CD8-positive, alpha-beta memory T cell (primary cell): ENCODE measurements around the gene LRP8. TPM values are rescaled to one million over a fixed set of nuclear protein-coding genes. Genes with fewer than 3 reads are reported as not detected.
A peak's percentile ranks its signal among the peaks of the same experiment; 100 is the strongest.

Experiments used
- CTCF ChIA-PET: fragments of 350-600 bp; sonication (Branson Sonifier 250); formaldehyde crosslinking; loops from one replicate; lab custom pipeline; 2021; ENCODE audit warnings: antibody characterized with exemption; lab: Charles Lee
- POLR2A ChIA-PET: fragments of 350-600 bp; sonication (Branson Sonifier 250); formaldehyde crosslinking; loops from one replicate; lab custom pipeline; 2021; ENCODE audit warnings: antibody characterized with exemption; lab: Charles Lee
- DNase-seq, 5 donors: peaks; one replicate each; pipeline versions ENCODE4 v3.0.0 to v3.0.0-alpha.2; 2020 to 2022; ENCODE audit warnings: mixed read lengths in 1 of 5
- H3K27ac ChIP-seq: one replicate; pipeline ENCODE4 v1.7.0; 2013; ENCODE audit warnings: low read depth, mild to moderate bottlenecking, low read length, moderate library complexity
- H3K27me3 ChIP-seq: 2 replicates; pipeline ENCODE4 v1.7.0; 2013; ENCODE audit warnings: low read length, mild to moderate bottlenecking; ENCODE audit not compliant: insufficient read depth, poor library complexity, severe bottlenecking
- H3K36me3 ChIP-seq: 2 replicates; pipeline ENCODE4 v1.7.0; 2013; ENCODE audit warnings: mild to moderate bottlenecking, low read length, moderate library complexity; ENCODE audit not compliant: insufficient read depth
- H3K4me1 ChIP-seq: 2 replicates; pipeline ENCODE4 v1.7.0; 2013; ENCODE audit warnings: mild to moderate bottlenecking, low read length, moderate library complexity; ENCODE audit not compliant: insufficient read depth
- H3K4me3 ChIP-seq: 2 replicates; pipeline ENCODE4 v1.7.0; 2013; ENCODE audit warnings: mild to moderate bottlenecking, low read length
- H3K9me3 ChIP-seq: 2 replicates; pipeline ENCODE4 v1.7.0; 2013; ENCODE audit warnings: mild to moderate bottlenecking, low read length
- H3K27ac Mint-ChIP-seq, 8 donors: one replicate each; pipeline ENCODE4 v1.8.0; 2020 to 2021; ENCODE audit warnings: mixed read lengths in 8 of 8, mild to moderate bottlenecking in 6 of 8, inconsistent platforms in 3 of 8, moderate library complexity in 3 of 8
- H3K27me3 Mint-ChIP-seq, 2 donors: one replicate each; pipeline ENCODE4 v1.8.0; 2020 to 2021; ENCODE audit warnings: mixed read lengths in 2 of 2, mild to moderate bottlenecking in 1 of 2, moderate library complexity in 1 of 2
- H3K36me3 Mint-ChIP-seq, 3 donors: one replicate each; pipeline ENCODE4 v1.8.0; 2020 to 2021; ENCODE audit warnings: mixed read lengths in 3 of 3, inconsistent platforms in 1 of 3, mild to moderate bottlenecking in 1 of 3
- H3K4me1 Mint-ChIP-seq, 3 donors: one replicate each; pipeline ENCODE4 v1.8.0; 2020 to 2021; ENCODE audit warnings: mixed read lengths in 3 of 3, inconsistent platforms in 1 of 3, mild to moderate bottlenecking in 1 of 3
- H3K4me3 Mint-ChIP-seq, 7 donors: one replicate each; pipeline ENCODE4 v1.8.0; 2020 to 2021; ENCODE audit warnings: mixed read lengths in 7 of 7, mild to moderate bottlenecking in 6 of 7, moderate library complexity in 4 of 7, inconsistent platforms in 2 of 7
- H3K9me3 Mint-ChIP-seq, 5 donors: one replicate each; pipeline ENCODE4 v1.8.0; 2020 to 2022; ENCODE audit warnings: mixed read lengths in 5 of 5, mild to moderate bottlenecking in 3 of 5, moderate library complexity in 2 of 5, inconsistent platforms in 1 of 5
- polyA plus RNA-seq: library from polyadenylated mRNA; unstranded; fragments of 300-500 nt; fragmentation: Illumina TruSeq; gene quantifications from one replicate; pipeline ENCODE4 v1.2.3, GENCODE V29; 2021
- total RNA-seq, 2 experiments: library from RNA; stranded (reverse); gene quantifications; one replicate each; pipeline ENCODE4 v1.2.3, GENCODE V29; 2021

The LRP8 gene
- total and polyA plus RNA-seq, 3 experiments from 2014 or later, result 2.7 to 49.7 (median 48.7) TPM

- no peaks in the 10 kb centered on the region for H3K36me3 ChIP-seq
- H3K27me3 ChIP-seq, result no peaks in the 10 kb centered on the region
- CTCF ChIA-PET, result interaction anchor here (0.7 to 1.6 kb wide), 2 partner anchors 10 to 26 kb away, joined by 3 to 5 read pairs; no protein-coding TSS in a partner anchor
- peak within 1 kb of the TSS; percentile 95 to 99 (median 98) for H3K27ac Mint-ChIP-seq
- no peaks in the 10 kb centered on the region for H3K9me3 ChIP-seq
- peaks cover 0 to 39% (median 5%) of the 10 kb centered on the region in 3 donors for H3K36me3 Mint-ChIP-seq
- H3K4me3 ChIP-seq, result peak within 1 kb of the TSS; percentile 78
- H3K27ac ChIP-seq, result peak within 1 kb of the TSS; percentile 90
- H3K4me1 ChIP-seq, result peaks cover 16% of the 10 kb centered on the region
- POLR2A ChIA-PET, result interaction anchor here (0.8 kb wide), 1 partner anchor 23 kb away, joined by 3 read pairs; no protein-coding TSS in a partner anchor
- H3K27me3 Mint-ChIP-seq, result peaks cover 0 to 4% of the 10 kb centered on the region in 2 donors
- peaks cover 23 to 28% (median 26%) of the 10 kb centered on the region in 3 donors for H3K4me1 Mint-ChIP-seq
- H3K4me3 Mint-ChIP-seq, result peak within 1 kb of the TSS; percentile 90 to 99 (median 93)
- DNase-seq, result peak; percentile 87 to 94 (median 91)
- no peaks in the 10 kb centered on the region for H3K9me3 Mint-ChIP-seq
Measured at GRCh38 chr1:53220171-53220961, 107.5 kb downstream of the LRP8 start, which contains the start of gene CZIB. Gene CZIB, minus strand, starts transcription at chr1:53220634. Its CDS starts 59 bp downstream, at chr1:53220575.

DNA sequence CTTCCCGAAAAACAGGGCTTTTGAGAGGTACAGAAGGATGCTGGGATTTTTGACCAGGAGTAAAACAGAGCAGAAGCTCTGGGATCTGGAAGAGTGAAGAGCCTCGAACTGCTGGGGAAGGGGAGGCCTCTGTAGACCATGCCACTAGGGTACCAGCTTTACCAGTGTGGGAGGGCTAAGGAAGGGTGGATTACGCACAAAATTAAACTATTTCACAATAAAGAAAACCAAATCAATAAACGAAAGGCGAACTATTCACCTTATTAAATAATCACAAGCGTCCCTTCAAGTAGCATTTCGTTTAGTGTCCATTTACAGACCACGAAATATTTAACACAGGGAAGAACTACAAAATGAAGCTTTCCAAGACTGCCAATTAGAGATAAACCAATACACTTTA lies 108.2 kb downstream of the LRP8 start:
- Histone ChIP-seq H3K4me1 (peaks cover 16% of the 10 kb centered on the region), H3K27me3 (no peaks in the 10 kb centered on the region), H3K27ac (peak overlapping the region; percentile 90), H3K36me3 (no peaks in the 10 kb centered on the region), H3K4me3 (peak overlapping the region; percentile 78), H3K9me3 (no peaks in the 10 kb centered on the region)
- Mint-ChIP-seq H3K9me3 (no peaks in the 10 kb centered on the region), H3K4me3 (peak overlapping the region; percentile 90 to 99 (median 93)), H3K4me1 (peaks cover 23 to 28% (median 26%) of the 10 kb centered on the region in 3 donors), H3K27ac (peak overlapping the region; percentile 95 to 99 (median 98)), H3K36me3 (peaks cover 0 to 44% (median 5%) of the 10 kb centered on the region in 3 donors), H3K27me3 (peaks cover 0 to 4% of the 10 kb centered on the region in 2 donors)
- ChIA-PET POLR2A (interaction anchor here (1.1 kb wide), 1 partner anchor 22 kb away, joined by 9 read pairs; no protein-coding TSS in a partner anchor), CTCF (interaction anchor here (1.6 kb wide), 1 partner anchor 25 kb away, joined by 5 read pairs; no protein-coding TSS in a partner anchor)
- no peak for DNase-seq

- ChIA-PET POLR2A (no interaction called here), CTCF (no interaction called here)
- H3K36me3 Mint-ChIP-seq, result peaks cover 0 to 58% (median 10%) of the 10 kb centered on the region in 3 donors
- peak overlapping the region in 2 of 7 donors; percentile 18 to 95 for H3K4me3 Mint-ChIP-seq
- no peak for DNase-seq
- H3K36me3 ChIP-seq, result peaks cover 3% of the 10 kb centered on the region
- no peak overlapping the region for H3K27ac ChIP-seq
- no peaks in the 10 kb centered on the region for H3K9me3 Mint-ChIP-seq
- H3K27me3 Mint-ChIP-seq, result peaks cover 0 to 4% of the 10 kb centered on the region in 2 donors
- H3K4me1 Mint-ChIP-seq, result peaks cover 23 to 28% (median 26%) of the 10 kb centered on the region in 3 donors
- H3K9me3 ChIP-seq, result no peaks in the 10 kb centered on the region
- no peak overlapping the region for H3K4me3 ChIP-seq
- H3K27me3 ChIP-seq, result no peaks in the 10 kb centered on the region
- peaks cover 16% of the 10 kb centered on the region for H3K4me1 ChIP-seq
- peak overlapping the region in 5 of 8 donors; percentile 51 to 99 (median 96) for H3K27ac Mint-ChIP-seq
Measured at GRCh38 chr1:53218201-53218600, 109.7 kb downstream of the LRP8 start.

- H3K9me3 Mint-ChIP-seq, result no peaks in the 10 kb centered on the region
- no peak overlapping the region for H3K27ac ChIP-seq
- H3K27me3 Mint-ChIP-seq, result no peaks in the 10 kb centered on the region
- no peaks in the 10 kb centered on the region for H3K27me3 ChIP-seq
- no peak for DNase-seq
- ChIA-PET POLR2A (no interaction called here), CTCF (no interaction called here)
- peaks cover 4% of the 10 kb centered on the region for H3K4me1 ChIP-seq
- peaks cover 9 to 11% (median 10%) of the 10 kb centered on the region in 3 donors for H3K4me1 Mint-ChIP-seq
- H3K36me3 ChIP-seq, result peaks cover 24% of the 10 kb centered on the region
- peak overlapping the region in 4 of 8 donors; percentile 22 to 81 (median 52) for H3K27ac Mint-ChIP-seq
- no peak overlapping the region for H3K4me3 ChIP-seq
- no peak overlapping the region for H3K4me3 Mint-ChIP-seq
- no peaks in the 10 kb centered on the region for H3K9me3 ChIP-seq
- H3K36me3 Mint-ChIP-seq, result peaks cover 8 to 86% (median 19%) of the 10 kb centered on the region in 3 donors
Measured at GRCh38 chr1:53214376-53214940, 113.4 kb downstream of the LRP8 start.

DNA sequence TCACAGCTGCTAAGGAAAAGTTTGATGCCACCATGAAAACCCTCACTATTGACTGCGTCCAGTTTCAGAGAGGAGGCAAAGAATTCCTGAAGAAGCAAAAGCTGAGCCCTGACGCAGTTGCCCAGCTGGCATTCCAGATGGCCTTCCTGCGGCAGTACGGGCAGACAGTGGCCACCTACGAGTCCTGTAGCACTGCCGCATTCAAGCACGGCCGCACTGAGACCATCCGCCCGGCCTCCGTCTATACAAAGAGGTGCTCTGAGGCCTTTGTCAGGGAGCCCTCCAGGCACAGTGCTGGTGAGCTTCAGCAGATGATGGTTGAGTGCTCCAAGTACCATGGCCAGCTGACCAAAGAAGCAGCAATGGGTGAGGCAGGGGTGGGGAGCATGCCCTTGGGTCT lies 116.9 kb downstream of the LRP8 start:
- H3K4me3 Mint-ChIP-seq, result no peak overlapping the region
- H3K4me3 ChIP-seq, result no peak overlapping the region
- H3K4me1 ChIP-seq, result no peaks in the 10 kb centered on the region
- H3K9me3 ChIP-seq, result peaks cover 10% of the 10 kb centered on the region
- H3K27me3 Mint-ChIP-seq, result no peaks in the 10 kb centered on the region
- H3K27ac Mint-ChIP-seq, result no peak overlapping the region
- no peaks in the 10 kb centered on the region for H3K27me3 ChIP-seq
- peaks cover 27 to 91% (median 30%) of the 10 kb centered on the region in 3 donors for H3K36me3 Mint-ChIP-seq
- ChIA-PET POLR2A (no interaction called here), CTCF (interaction anchor here (0.5 kb wide), 1 partner anchor 1240 kb away, joined by 4 read pairs; no protein-coding TSS in a partner anchor)
- no peak for DNase-seq
- peaks cover 4 to 12% (median 8%) of the 10 kb centered on the region in 5 donors for H3K9me3 Mint-ChIP-seq
- no peak overlapping the region for H3K27ac ChIP-seq
- H3K4me1 Mint-ChIP-seq, result no peaks in the 10 kb centered on the region
- H3K36me3 ChIP-seq, result peaks cover 54% of the 10 kb centered on the region

GRCh38 chr1:53210352-53210751 lies 117.5 kb downstream of the LRP8 start:
- no peak for DNase-seq
- Mint-ChIP-seq H3K36me3 (peaks cover 28 to 91% (median 31%) of the 10 kb centered on the region in 3 donors), H3K9me3 (peaks cover 4 to 16% (median 12%) of the 10 kb centered on the region in 5 donors), H3K27me3 (no peaks in the 10 kb centered on the region), H3K27ac (no peak overlapping the region), H3K4me1 (peaks cover 0 to under 1% (median 0%) of the 10 kb centered on the region in 3 donors), H3K4me3 (no peak overlapping the region)
- no peak overlapping the region for H3K27ac ChIP-seq
- H3K4me3 ChIP-seq, result no peak overlapping the region
- ChIA-PET POLR2A (no interaction called here), CTCF (interaction anchor here (0.5 kb wide), 1 partner anchor 1240 kb away, joined by 4 read pairs; no protein-coding TSS in a partner anchor)
- no peaks in the 10 kb centered on the region for H3K27me3 ChIP-seq
- peaks cover 10% of the 10 kb centered on the region for H3K9me3 ChIP-seq
- no peaks in the 10 kb centered on the region for H3K4me1 ChIP-seq
- H3K36me3 ChIP-seq, result peaks cover 58% of the 10 kb centered on the region

DNA sequence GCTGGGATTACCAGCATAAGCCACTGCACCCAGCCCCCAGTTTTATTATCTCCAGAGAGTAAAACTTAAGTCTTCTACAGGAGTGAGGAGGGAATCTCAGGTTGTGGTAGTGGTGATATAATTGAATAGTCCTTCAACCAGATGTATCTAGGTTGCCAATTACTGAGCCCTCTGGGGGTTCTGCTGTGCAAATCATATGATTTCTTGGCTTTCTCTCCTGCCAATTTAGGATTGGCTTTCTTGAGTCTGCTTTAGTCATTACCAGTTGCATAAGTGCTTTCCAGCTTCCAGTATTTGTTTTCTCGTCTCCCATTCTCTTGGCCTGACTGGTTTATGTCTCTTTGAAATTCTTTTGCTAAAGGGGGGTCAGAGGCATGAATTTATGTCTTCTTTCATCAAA lies 120.1 kb downstream of the LRP8 start:
- H3K27me3 ChIP-seq, result no peaks in the 10 kb centered on the region
- H3K36me3 Mint-ChIP-seq, result peaks cover 46 to 94% (median 54%) of the 10 kb centered on the region in 3 donors
- H3K4me1 Mint-ChIP-seq, result peaks cover 8 to 20% (median 15%) of the 10 kb centered on the region in 3 donors
- H3K4me3 ChIP-seq, result no peak overlapping the region
- no peak for DNase-seq
- H3K36me3 ChIP-seq, result peaks cover 80% of the 10 kb centered on the region
- H3K4me3 Mint-ChIP-seq, result no peak overlapping the region
- ChIA-PET POLR2A (no interaction called here), CTCF (no interaction called here)
- no peak overlapping the region for H3K27ac ChIP-seq
- peak overlapping the region in 4 of 8 donors; percentile 2 to 78 (median 28) for H3K27ac Mint-ChIP-seq
- H3K9me3 Mint-ChIP-seq, result peaks cover 9 to 22% (median 16%) of the 10 kb centered on the region in 5 donors
- no peaks in the 10 kb centered on the region for H3K4me1 ChIP-seq
- no peaks in the 10 kb centered on the region for H3K27me3 Mint-ChIP-seq
- H3K9me3 ChIP-seq, result peaks cover 10% of the 10 kb centered on the region
